Epithelial cell of prostate (primary cell): ENCODE results near the gene FAM32A.

Experiments used
- DNase-seq: peaks from one replicate; pipeline ENCODE4 v3.0.0-alpha.2; 2011; ENCODE audit warnings: low read depth, low spot score
- H3K27ac ChIP-seq: fragments of 450-650 bp; 2 replicates; pipeline ENCODE4 v1.5.1; 2017; ENCODE audit warnings: mild to moderate bottlenecking

FAM32A gene

DNA sequence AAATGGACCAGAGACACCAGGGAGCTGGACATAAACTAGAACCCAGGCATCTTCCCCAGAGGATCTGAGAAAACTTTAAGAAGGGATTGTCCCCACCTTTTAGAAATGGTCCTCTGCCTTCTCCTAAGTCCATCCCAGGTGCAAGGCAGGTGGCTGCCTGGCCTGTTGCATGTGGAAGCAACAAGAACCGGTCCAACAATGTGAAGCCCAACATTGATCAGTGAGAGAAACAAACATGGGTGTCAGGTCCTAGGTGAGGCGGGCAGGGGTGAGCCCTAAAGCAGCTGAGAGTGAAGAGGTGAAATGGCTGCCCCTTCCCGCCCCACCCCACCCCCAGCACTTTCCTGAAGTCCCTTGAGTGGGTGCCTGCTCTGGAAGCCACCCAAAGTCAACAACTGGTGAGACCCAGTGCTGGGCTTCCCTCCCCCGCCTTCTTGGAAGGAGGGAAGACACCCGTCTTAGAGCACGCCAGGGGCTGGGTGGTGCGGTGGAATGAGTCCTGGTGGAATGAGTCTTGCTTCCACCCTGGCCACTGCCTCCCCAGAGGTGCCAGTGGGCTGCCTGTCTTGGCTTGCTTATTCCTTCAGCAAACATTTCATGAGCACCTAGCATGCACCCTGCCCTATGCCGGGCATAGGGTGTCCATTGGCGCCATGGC is 14.2 kb downstream of the FAM32A start:
- no peak for DNase-seq
- no peak overlapping the region for H3K27ac ChIP-seq

DNA sequence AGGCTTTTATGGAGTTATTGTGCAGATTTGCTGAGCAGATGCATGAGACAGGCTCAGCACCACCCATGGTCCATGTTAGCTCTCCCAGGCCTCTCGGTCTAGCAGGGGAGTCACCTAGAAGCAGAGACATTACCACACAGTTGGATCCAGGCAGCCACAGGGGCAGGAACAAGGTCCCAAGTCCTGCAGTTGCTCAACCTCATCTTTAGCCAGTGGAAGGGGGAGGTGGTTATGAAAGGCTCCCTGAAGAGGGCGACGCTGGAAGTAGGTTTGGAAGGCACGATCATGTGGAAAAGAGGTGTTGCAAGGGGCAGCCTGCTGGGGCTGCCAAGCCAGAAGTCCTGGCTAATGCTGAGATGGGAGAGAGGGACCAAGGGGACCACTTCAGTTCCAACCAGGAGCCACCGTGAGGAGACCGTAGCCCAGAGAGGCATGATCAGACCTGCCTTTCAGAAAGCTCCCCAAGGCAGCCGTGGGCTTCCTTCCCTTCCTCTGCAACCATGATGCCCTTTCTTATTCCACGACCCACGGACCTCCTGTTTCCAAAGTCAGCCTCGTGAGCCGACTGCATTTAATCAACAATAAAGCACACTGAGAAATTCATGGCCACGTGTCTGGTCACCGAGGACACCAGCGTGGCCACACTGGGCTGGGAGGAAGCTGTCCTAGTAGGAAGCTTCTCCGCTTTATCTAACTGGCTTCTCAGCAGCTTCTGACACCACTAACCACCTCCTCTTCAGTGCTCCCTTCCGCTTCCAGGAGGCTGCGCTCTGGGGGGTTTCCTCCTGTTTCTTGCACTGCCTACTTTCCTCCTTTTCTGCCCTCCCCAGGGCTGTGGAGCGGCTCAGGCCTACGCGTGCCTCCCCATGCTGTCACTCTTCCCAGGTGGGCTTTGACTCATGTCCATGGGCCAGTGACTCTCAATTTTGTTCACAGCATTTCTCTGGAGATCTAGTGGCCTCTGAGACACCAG is 15.1 kb downstream of the FAM32A start:
- no peak for DNase-seq
- H3K27ac ChIP-seq, result no peak overlapping the region

DNA sequence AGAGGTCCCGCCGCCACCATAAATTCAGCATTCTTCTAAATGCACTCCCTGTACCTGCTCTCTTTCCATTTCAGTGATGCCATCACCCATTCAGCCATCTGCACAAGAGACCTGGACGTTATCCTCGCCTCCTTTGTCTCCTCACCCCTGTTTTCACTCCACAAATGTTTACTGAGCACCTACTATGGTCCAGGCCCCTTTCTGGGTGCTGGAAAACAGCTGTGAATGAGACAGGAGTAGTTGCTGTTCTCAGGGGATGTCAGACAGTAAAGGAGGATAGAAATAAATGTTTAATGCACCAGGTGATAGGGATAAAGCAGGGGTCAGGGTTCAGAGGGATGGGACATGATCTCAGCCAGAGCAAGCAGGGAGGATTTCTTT is 15.8 kb downstream of the FAM32A start:
- DNase-seq, result no peak
- no peak overlapping the region for H3K27ac ChIP-seq

- H3K27ac ChIP-seq, result no peak overlapping the region
- no peak for DNase-seq
Observed at GRCh38 chr19:16202320-16203255, 17.4 kb downstream of the FAM32A start.

DNA sequence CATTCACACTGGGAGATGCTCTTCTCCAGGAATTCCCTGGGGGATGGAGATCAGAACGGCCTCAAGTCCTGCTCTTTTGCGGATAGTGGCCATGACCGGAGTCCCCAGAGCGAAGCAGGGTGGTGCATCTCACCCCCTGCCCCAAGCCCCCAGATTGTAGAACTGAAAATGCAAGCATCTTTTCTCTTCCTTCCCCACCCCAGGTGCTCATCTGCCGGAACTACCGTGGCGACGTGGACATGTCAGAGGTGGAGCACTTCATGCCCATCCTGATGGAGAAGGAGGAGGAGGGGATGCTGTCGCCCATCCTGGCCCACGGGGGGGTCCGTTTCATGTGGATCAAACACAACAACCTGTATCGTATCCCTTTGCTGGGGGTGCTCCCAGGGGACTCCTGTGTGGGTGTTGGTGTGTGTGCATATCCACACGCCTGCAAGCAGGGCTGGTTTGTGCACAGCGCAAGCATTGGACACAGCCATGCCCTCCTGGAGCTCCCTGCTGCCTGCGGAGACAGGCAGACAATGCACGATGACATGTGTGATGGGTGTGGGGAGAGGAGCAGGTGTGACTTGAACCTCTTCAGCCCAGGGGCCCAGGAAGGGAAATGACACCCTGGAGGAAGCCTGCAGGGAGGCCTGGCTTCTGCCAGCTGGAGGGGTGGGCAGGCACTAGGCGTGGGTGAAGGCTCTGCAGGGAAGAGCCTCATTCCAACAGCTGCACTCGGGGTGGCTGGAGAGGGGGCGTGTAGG is 18.2 kb downstream of the FAM32A start:
- no peak for DNase-seq
- no peak overlapping the region for H3K27ac ChIP-seq

GRCh38 chr19:16204005-16204294 is 18.7 kb downstream of the FAM32A start:
- no peak overlapping the region for H3K27ac ChIP-seq
- DNase-seq, result no peak

- H3K27ac ChIP-seq, result no peak overlapping the region
- DNase-seq, result no peak
Observed at GRCh38 chr19:16205205-16206045, 20.2 kb downstream of the FAM32A start.

DNA sequence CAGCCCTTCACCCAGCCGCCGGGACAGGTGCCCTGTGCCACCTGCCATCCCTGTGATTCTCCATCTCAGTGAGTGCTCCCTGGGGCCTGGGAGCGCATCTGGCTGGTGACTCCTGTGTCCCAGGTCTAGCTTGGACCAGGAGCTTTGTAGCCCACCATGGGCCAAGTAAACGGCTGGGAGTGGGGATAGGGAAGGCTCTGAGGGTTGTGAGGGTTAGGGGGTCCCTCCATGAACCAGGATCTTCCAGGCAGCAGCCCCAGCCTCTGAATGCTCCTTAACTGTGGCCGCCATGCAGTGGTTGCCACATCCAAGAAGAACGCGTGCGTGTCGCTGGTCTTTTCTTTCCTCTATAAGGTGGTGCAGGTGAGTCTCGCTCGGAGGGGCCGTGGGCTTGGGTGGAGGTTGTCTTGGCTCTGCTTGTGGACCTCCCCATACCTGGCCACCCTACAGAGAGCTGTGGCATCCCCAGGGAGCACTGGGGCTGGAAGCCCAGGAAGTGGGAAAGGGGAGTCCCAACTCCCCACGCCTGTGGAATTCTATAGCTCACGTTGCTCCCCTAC is 20.9 kb downstream of the FAM32A start:
- DNase-seq, result no peak
- no peak overlapping the region for H3K27ac ChIP-seq

DNA sequence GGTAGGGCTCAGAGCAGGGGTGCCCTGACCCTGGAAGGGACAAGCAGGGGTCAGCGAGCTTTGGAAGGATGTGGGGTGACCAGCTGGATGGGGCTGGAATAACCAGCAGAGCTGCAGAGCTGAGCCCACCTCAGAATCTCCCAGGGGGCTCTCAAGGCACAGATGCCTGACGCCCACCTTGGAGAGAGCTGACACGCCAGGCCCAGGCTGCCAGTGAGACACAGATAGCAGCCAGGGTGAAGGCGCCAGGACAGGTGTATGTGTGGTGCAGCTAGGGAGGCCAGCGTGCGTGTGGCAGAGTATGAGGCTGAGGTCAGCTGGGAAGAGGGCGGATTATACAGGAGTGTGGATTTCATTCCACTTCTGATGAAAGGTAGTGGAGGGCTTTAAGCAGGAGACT is 21.4 kb downstream of the FAM32A start:
- H3K27ac ChIP-seq, result no peak overlapping the region
- DNase-seq, result no peak

DNA sequence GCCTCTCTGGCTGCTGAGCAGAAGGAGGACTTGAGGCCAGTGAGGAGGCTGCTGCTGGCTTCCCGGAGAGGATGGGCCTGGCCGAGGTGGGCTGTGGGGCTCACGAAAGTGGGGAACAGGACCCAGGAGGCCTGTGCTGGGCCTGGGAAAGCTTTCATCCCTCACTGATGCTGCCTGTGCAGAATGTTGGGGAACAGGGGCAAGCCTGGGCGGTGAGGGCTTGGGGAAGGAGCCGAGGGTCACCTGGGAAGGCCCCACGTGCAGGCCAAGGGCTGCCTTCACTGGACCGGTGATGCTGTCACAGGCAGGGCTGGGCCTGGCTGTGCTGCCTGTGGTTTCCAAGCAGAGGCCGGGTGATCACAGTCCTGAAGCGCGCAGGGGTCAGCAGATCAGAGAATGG is 21.9 kb downstream of the FAM32A start:
- DNase-seq, result no peak
- no peak overlapping the region for H3K27ac ChIP-seq

DNA sequence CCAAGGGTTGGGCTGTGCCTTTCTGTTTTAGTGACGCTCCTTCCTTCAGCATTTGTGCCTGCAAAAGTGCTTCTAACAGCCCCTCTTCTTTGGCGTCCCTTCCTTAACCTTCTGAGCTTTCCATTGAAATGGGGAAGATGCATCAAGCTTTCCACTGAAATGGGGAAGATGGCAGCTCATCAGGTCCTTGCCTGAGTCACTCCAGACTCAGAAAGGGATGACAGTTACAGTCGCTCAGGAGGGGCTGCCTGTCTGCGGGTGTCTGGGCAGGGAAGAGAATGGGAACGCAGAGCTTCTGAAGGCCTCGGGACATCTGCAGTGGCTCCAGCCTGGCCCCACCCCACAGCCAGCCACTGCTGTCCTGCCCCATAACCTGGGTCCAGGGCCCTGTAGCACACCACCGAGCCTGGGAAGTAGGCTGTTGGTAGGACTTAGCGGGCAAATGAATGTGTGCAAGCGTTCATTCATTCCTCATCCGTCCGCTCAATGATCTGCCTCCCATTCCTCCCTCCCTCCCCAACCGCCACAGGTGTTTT is 22.3 kb downstream of the FAM32A start:
- H3K27ac ChIP-seq, result no peak overlapping the region
- no peak for DNase-seq

GRCh38 chr19:16208064-16208759 is 23.0 kb downstream of the FAM32A start:
- no peak overlapping the region for H3K27ac ChIP-seq
- DNase-seq, result no peak

DNA sequence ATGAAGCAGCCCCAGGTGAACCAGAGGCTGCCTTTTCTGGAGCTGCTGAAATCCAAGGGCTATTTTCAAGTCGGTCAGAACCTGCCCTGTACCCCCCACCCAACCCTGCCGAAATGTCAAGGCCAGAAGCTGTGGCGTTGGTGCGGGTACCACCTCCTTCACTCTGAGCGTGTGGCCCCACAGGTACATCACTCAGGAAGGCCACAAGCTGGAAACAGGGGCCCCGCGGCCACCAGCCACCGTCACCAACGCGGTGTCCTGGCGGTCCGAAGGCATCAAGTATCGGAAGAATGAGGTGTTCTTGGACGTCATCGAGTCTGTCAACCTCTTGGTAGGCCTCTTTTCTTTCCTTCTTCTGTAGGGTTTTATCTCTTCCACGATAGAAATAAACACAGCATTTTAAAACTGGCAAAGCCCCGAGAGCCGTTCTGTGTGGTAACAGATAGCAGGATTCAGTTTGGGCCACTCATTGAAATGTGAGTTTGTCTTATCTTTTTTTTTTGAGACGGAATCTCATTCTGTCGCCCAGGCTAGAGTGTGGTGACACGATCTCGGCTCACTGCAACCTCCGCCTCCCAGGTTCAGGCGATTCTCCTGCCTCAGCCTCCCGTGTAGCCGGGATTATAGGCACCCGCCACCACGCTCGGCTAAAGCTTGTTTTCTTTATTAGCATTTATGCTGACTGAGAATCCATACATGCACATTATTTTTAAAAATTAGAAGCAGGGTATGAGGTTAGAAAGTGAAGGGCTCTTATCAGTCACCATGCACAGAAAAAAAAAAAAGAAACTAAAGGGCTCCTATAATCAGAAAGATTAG is 23.8 kb downstream of the FAM32A start:
- no peak for DNase-seq
- no peak overlapping the region for H3K27ac ChIP-seq

GRCh38 chr19:16210168-16210567 is 25.0 kb downstream of the FAM32A start:
- no peak for DNase-seq
- no peak overlapping the region for H3K27ac ChIP-seq

GRCh38 chr19:16213076-16213475 is 27.9 kb downstream of the FAM32A start:
- no peak for DNase-seq
- no peak overlapping the region for H3K27ac ChIP-seq

- no peak for DNase-seq
- H3K27ac ChIP-seq, result no peak overlapping the region
Observed at GRCh38 chr19:16216744-16217670, 31.8 kb downstream of the FAM32A start.
